Panc1 (cell line): ENCODE results near the gene GRK6. TPM values are rescaled to one million over a fixed set of nuclear protein-coding genes. Genes with fewer than 3 reads are reported as not detected.

Experiments
- ATAC-seq: fragments of 200-7000 bp; cut with Tn5 transposase; 2 replicates; pipeline ENCODE4 v1.9.1; 2020; ENCODE audit warnings: mild to moderate bottlenecking, moderate library complexity
- BruUV-seq: library from RNA; stranded (reverse); fragments of 400-500 nt; replicated peaks from 2 replicates; lab custom pipeline; 2021; lab: Mats Ljungman, UMichigan
- CTCF ChIA-PET: fragments of 300-600 bp; sonication (Branson Sonifier 250); formaldehyde crosslinking; loops from one replicate; lab custom pipeline; 2022; ENCODE audit warnings: antibody characterized with exemption; lab: Charles Lee
- POLR2A ChIA-PET: fragments of 300-600 bp; sonication (Branson Sonifier 250); formaldehyde crosslinking; loops from one replicate; lab custom pipeline; 2022; ENCODE audit warnings: antibody characterized with exemption; lab: Charles Lee
- DNase-seq: peaks from one replicate; pipeline ENCODE4 v3.0.0-alpha.2; 2010; ENCODE audit warnings: low read depth, low spot score
- H3K27ac ChIP-seq: 2 replicates; pipeline ENCODE4 v1.5.1; 2011; ENCODE audit warnings: mild to moderate bottlenecking, low read length, inconsistent platforms
- H3K27me3 ChIP-seq: fragments of 200-500 bp; sonication (Bioruptor generic); 2 replicates; pipeline ENCODE4 v1.6.0; 2014; ENCODE audit warnings: low read length, inconsistent platforms; ENCODE audit not compliant: control insufficient read depth, insufficient read depth
- H3K36me3 ChIP-seq: fragments of 200-500 bp; sonication (Bioruptor generic); 2 replicates; pipeline ENCODE4 v1.5.1; 2014; ENCODE audit warnings: inconsistent platforms, mild to moderate bottlenecking, low read length, moderate library complexity; ENCODE audit not compliant: control insufficient read depth, insufficient read depth
- H3K4me1 ChIP-seq: 2 replicates; pipeline ENCODE4 v1.5.1; 2011; ENCODE audit warnings: inconsistent platforms, mild to moderate bottlenecking, low read length, moderate library complexity; ENCODE audit not compliant: control insufficient read depth, insufficient read depth
- H3K4me3 ChIP-seq, 2 experiments: 2 replicates each; pipeline ENCODE4 v1.5.1; 2011 to 2012; ENCODE audit warnings: low read depth in 2 of 2, low read length in 2 of 2, mild to moderate bottlenecking in 2 of 2, inconsistent platforms in 1 of 2, moderate library complexity in 1 of 2
- H3K9me3 ChIP-seq: fragments of 200-500 bp; sonication (Bioruptor generic); 2 replicates; pipeline ENCODE4 v1.5.1; 2014; ENCODE audit warnings: low read depth, mild to moderate bottlenecking, inconsistent platforms, low read length, moderate library complexity; ENCODE audit not compliant: control insufficient read depth, insufficient read depth
- POLR2AphosphoS5 ChIP-seq: IDR thresholded peaks from 2 replicates; pipeline ENCODE4 v1.6.1; 2012; ENCODE audit warnings: mild to moderate bottlenecking, low read depth, low read length, moderate library complexity
- SIN3A ChIP-seq: IDR thresholded peaks from 2 replicates; pipeline ENCODE4 v1.6.1; 2012; ENCODE audit warnings: low read depth, mild to moderate bottlenecking, low read length, moderate library complexity, borderline replicate concordance; ENCODE audit not compliant: insufficient read depth
- TCF7L2 ChIP-seq: IDR thresholded peaks from 2 replicates; pipeline ENCODE4 v1.6.1; 2011; ENCODE audit warnings: mild to moderate bottlenecking, low read depth, low read length, inconsistent platforms
- in situ Hi-C: cut with HindIII; loops from 2 replicates; pipeline ENCODE4 v1.10.0; 2016; ENCODE audit warnings: low sequenced_read_pairs, low pct_unique_long_range_greater_than_20kb
- intact Hi-C: fragments of 100-400 bp; cut with micrococcal nuclease; formaldehyde crosslinking; loops from one replicate; pipeline ENCODE4 v1.10.0; 2022; ENCODE audit not compliant: unreplicated experiment
- total RNA-seq: library from RNA; stranded (reverse); gene quantifications from one replicate; pipeline ENCODE4 v1.2.1, GENCODE V29; 2021; ENCODE audit not compliant: unreplicated experiment
- TF ChIP-seq, protein P1 (sequence below): fragments of 450-650 bp; IDR thresholded peaks from 2 replicates; pipeline ENCODE4 v1.5.1; 2017; ENCODE audit warnings: mild to moderate bottlenecking
- TF ChIP-seq, protein P2 (sequence below), 2 experiments: IDR thresholded peaks; 2 replicates each; pipeline ENCODE4 v1.6.1; 2011 to 2012; ENCODE audit warnings: low read depth in 2 of 2, control low read depth in 1 of 2, low read length in 1 of 2, mild to moderate bottlenecking in 1 of 2, moderate library complexity in 1 of 2; ENCODE audit not compliant: insufficient read depth in 1 of 2

The GRK6 gene
- total RNA-seq, 1 experiment from 2014 or later, result 56.1 TPM

DNA sequence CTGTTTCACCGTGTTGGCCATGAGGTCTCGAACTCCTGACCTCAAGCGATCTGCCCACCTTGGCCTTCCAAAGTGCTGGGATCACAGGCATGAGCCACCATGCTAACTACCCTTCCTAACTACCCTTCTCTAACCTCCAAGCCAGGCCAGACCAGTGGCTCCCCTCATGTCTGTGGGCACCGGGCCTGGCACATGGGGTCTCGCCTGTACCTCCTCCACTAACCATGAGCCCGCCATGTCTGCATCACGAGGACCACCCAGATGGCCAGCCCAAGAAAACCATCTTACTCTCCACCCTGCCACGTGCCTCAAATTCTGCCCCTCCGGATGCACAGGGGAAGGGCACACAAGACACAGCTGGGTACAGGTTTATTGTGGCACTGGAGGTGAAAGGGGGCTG, 56.6 kb downstream of the GRK6 start:
- H3K4me3 ChIP-seq, result no peak overlapping the region
- ChIA-PET POLR2A (no interaction called here), CTCF (no interaction called here)
- no peak overlapping the region for H3K27ac ChIP-seq
- H3K36me3 ChIP-seq, result peaks cover 3% of the 10 kb centered on the region; the same call in 1 of the 2 replicates
- no peaks in the 10 kb centered on the region; the same call in 1 of the 2 replicates for H3K4me1 ChIP-seq
- TF ChIP-seq SIN3A (no peak), POLR2AphosphoS5 (no peak), TCF7L2 (no peak)
- TF ChIP-seq, protein P1, sequence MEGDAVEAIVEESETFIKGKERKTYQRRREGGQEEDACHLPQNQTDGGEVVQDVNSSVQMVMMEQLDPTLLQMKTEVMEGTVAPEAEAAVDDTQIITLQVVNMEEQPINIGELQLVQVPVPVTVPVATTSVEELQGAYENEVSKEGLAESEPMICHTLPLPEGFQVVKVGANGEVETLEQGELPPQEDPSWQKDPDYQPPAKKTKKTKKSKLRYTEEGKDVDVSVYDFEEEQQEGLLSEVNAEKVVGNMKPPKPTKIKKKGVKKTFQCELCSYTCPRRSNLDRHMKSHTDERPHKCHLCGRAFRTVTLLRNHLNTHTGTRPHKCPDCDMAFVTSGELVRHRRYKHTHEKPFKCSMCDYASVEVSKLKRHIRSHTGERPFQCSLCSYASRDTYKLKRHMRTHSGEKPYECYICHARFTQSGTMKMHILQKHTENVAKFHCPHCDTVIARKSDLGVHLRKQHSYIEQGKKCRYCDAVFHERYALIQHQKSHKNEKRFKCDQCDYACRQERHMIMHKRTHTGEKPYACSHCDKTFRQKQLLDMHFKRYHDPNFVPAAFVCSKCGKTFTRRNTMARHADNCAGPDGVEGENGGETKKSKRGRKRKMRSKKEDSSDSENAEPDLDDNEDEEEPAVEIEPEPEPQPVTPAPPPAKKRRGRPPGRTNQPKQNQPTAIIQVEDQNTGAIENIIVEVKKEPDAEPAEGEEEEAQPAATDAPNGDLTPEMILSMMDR, result no peak
- TF ChIP-seq, protein P2, sequence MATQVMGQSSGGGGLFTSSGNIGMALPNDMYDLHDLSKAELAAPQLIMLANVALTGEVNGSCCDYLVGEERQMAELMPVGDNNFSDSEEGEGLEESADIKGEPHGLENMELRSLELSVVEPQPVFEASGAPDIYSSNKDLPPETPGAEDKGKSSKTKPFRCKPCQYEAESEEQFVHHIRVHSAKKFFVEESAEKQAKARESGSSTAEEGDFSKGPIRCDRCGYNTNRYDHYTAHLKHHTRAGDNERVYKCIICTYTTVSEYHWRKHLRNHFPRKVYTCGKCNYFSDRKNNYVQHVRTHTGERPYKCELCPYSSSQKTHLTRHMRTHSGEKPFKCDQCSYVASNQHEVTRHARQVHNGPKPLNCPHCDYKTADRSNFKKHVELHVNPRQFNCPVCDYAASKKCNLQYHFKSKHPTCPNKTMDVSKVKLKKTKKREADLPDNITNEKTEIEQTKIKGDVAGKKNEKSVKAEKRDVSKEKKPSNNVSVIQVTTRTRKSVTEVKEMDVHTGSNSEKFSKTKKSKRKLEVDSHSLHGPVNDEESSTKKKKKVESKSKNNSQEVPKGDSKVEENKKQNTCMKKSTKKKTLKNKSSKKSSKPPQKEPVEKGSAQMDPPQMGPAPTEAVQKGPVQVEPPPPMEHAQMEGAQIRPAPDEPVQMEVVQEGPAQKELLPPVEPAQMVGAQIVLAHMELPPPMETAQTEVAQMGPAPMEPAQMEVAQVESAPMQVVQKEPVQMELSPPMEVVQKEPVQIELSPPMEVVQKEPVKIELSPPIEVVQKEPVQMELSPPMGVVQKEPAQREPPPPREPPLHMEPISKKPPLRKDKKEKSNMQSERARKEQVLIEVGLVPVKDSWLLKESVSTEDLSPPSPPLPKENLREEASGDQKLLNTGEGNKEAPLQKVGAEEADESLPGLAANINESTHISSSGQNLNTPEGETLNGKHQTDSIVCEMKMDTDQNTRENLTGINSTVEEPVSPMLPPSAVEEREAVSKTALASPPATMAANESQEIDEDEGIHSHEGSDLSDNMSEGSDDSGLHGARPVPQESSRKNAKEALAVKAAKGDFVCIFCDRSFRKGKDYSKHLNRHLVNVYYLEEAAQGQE (IDR thresholded peaks at IDR 0.05; ENCODE audit: insufficient read depth in 1 of 2, low read depth in 2 of 2, low read length in 1 of 2), result no peak
- DNase-seq (no peak), ATAC-seq (no peak)
- BruUV-seq, result no TSS peak
- in situ Hi-C loops, result no loop called here
- H3K27me3 ChIP-seq, result no peaks in the 10 kb centered on the region
- H3K9me3 ChIP-seq, result no peaks in the 10 kb centered on the region
- intact Hi-C loops, result no loop called here

DNA sequence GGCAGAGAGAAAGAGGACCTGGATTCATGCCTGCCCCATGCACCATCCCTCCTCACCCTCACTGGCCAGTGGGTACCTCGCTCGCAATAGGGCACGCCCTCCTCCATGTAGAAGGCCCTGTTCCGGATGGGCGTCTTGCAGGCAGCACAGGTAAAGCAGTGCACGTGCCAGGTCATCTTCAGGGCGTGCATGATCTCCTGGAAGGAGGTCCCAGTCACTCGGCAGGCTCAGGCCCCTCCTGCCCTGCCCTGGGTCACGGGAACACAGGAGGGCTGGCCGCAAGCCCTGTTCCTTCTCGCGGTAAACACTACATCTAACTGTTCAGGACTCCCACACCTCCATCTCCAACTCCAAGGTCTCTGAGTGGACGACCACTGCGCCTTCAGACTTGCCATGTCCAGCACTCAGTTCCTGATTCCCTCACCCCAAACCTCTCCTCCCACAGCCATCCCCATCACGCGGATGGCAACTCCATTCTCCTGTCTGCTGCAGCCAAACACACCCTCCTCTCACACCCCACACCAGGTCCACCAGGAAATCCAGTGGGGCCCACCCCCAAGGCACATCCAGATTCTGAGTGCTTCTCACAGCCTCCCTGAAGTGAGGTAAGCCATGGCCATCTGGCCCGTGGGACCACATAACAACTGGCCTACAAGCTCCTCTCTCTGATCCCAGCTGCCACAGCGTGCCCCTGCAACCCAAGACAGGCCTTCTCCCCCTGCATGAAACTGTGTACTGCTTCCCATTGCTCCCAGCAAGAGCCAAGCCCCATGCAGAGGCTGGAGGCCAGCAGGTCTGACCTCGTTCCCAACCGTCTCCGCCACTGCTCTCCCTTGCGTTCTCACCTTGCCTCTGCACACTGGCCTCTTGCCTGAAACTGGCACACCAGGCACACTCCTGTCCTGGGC, 57.8 kb downstream of the GRK6 start:
- Histone ChIP-seq H3K27ac (no peak overlapping the region), H3K9me3 (no peaks in the 10 kb centered on the region), H3K36me3 (peaks cover 3% of the 10 kb centered on the region; the same call in 1 of the 2 replicates), H3K27me3 (no peaks in the 10 kb centered on the region), H3K4me3 (no peak overlapping the region), H3K4me1 (no peaks in the 10 kb centered on the region)
- TF ChIP-seq POLR2AphosphoS5, result peak; percentile 13; the same call in 1 of the 2 replicates
- TF ChIP-seq TCF7L2, result no peak
- ChIA-PET POLR2A (no interaction called here), CTCF (no interaction called here)
- ATAC-seq (peak; percentile 28), DNase-seq (no peak)
- intact Hi-C loops, result no loop called here
- BruUV-seq, result no TSS peak
- in situ Hi-C loops, result no loop called here
